ENCODE results near the gene RAF1.

GRCh38 chr3:12707449-12707848 lies 43.5 kb upstream of the RAF1 start:
- TF ChIP-seq POLR2A (IDR thresholded peaks at IDR 0.05) (no peak), CTCF (IDR thresholded peaks at IDR 0.05) (no peak)
